GM12891 (cell line): ENCODE results near the gene CCDC170.

Experiments used
- POLR2A ChIP-seq: IDR thresholded peaks from 2 replicates; pipeline ENCODE4 v1.6.1; 2011; ENCODE audit warnings: low read depth, low read length, control low read depth
- POLR2AphosphoS5 ChIP-seq: IDR thresholded peaks from 2 replicates; pipeline ENCODE4 v1.6.1; 2011; ENCODE audit warnings: low read depth, low read length, control low read depth
- SPI1 ChIP-seq: IDR thresholded peaks from 2 replicates; pipeline ENCODE4 v1.6.1; 2011; ENCODE audit warnings: low read depth, low read length, control low read depth
- TAF1 ChIP-seq: IDR thresholded peaks from 2 replicates; pipeline ENCODE4 v1.6.1; 2011; ENCODE audit warnings: low read depth, low read length, control low read depth

DNA sequence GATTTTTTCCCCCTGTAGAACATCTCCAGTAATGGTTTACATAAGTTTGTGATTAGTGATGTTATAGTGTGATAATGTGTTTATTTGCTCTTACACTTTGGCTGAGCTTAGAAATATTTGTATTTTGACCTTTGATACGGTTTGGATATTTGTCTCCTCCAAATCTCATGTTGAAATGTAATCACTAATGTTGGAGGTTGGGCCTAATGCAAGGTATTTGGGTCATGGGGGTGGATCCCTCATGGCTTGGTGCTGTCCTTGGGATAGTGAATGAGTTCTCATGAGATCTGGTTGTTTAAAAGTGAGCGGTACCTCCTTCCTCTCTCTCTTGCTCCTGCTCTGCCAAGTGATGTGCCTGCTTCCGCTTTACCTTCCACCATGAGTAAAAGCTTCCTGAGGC, 147.2 kb downstream of the CCDC170 start:
- TF ChIP-seq POLR2AphosphoS5 (no peak), SPI1 (no peak), POLR2A (no peak), TAF1 (no peak)
